DMS153 treated with DMSO at 0.1 percent for 48 hours (cell line): Measurements from ENCODE around the gene CENPVL1.
"Not testable (repeated sequence)": the region's sequence is repeated elsewhere in the genome, so short reads cannot be mapped to it uniquely, and the experiment has no call there.

ENCODE experiments used
- DNase-seq: peaks from one replicate; lab custom pipeline; 2025; ENCODE audit not compliant: unreplicated experiment; lab: John Stamatoyannopoulos, UW

Gene CENPVL1

DNA sequence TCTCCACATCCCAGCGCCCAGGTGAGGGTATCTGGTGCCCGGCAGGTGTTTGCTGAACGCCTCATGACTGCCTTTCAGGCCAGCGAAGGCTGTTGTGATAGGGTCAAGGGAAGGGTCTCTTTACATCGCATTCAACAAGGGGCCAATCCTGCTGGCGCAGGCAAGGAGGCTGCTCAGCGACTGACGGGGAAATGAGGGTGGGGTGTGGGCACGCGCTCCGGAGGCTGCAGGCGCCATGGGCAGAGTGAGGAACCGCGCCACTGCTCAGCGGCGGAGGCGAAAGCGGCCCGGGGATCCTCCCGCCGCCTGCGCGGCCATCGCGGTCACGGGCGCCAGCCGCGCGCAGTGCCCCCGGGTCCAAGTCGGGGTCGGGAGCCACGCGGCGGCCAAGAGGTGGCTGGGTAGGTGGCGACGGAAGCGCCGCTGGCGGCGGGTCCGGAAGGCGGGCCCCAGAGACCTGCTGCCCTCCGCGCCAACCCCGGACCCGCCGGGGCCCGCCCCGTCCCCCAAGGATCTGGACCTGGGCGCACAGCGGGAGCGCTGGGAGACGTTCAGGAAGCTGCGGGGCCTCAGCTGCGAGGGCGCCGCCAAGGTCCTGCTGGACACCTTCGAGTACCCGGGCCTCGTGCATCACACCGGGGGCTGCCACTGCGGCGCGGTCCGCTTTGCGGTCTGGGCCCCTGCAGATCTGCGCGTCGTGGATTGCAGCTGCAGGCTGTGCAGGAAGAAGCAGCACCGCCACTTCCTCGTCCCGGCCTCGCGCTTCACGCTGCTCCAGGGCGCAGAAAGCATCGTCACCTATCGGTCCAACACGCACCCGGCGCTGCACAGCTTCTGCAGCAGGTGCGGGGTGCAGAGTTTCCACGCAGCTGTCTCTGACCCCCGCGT is at the start of gene CENPVL1:
TSS of gene CENPVL1 (plus strand) at position 236 of the 888 bp plus-strand sequence. CDS start at position 236, 0 bp downstream.
- not testable (repeated sequence) for DNase-seq

- DNase-seq = no peak
Observed at GRCh38 chrX:51665981-51666380, 44.3 kb upstream of the CENPVL1 start.

GRCh38 chrX:51679689-51680433 is 30.5 kb upstream of the CENPVL1 start:
- not testable (repeated sequence) for DNase-seq

DNA sequence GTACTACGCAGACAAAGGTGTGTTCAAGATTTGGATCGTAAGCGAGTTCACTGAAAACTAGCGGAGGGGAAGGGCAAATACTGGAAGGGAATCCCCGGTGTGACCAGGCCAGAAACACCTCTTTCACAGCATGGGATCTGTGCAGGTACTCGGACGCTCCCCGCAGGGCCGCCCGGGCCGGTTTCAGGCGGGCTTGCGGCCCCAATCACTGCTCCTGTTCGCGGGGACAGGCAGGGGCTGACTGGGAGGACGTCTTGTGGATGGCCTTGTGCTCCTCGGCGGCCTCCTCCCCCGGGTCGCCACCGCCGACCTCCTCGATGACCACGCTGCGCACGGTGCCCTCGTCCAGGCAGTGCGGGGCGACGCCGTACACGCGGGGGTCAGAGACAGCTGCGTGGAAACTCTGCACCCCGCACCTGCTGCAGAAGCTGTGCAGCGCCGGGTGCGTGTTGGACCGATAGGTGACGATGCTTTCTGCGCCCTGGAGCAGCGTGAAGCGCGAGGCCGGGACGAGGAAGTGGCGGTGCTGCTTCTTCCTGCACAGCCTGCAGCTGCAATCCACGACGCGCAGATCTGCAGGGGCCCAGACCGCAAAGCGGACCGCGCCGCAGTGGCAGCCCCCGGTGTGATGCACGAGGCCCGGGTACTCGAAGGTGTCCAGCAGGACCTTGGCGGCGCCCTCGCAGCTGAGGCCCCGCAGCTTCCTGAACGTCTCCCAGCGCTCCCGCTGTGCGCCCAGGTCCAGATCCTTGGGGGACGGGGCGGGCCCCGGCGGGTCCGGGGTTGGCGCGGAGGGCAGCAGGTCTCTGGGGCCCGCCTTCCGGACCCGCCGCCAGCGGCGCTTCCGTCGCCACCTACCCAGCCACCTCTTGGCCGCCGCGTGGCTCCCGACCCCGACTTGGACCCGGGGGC is 28.2 kb upstream of the CENPVL1 start:
- DNase-seq = not testable (repeated sequence)

GRCh38 chrX:51682720-51683062 is 27.6 kb upstream of the CENPVL1 start, which contains the start of gene CENPVL2:
Gene CENPVL2, minus strand, starts transcription at chrX:51682831. Its CDS starts 0 bp downstream, at chrX:51682831.
- not testable (repeated sequence) for DNase-seq

- DNase-seq = no peak
Observed at GRCh38 chrX:51694254-51694653, 16.1 kb upstream of the CENPVL1 start.

GRCh38 chrX:51697397-51697796 is 12.9 kb upstream of the CENPVL1 start:
- DNase-seq = no peak

DNA sequence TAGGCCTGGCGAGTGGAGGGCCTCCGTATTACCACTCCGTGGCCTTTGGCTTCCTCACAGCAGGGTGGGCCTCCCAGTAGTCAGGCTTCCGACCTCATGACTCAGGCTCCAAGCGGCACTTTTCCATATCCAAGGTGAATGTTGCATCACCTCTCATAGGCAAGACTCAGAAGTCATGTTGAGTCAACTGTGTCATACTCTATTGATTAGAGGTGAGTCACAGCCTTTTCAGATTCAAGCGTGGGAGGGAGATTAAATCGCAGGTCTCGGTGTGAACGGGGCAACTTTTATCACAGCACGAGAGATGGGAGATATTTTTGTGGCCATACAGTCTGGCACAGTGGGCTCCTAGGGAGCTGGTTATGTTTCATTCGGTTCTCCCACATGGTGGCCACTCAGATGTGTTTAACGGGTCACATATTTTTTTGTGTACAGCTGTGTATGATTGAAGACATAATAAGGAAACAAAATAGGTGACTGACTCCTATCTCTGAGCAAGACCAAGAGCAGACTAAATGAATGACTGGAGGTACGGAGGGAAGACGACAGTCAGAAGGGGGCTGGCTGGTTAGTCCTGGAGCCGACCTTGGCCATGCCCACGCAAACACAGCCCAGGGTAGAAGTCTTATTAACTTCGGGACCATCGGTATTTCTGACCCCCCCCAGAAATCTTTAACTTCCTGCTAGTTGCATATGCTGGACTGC is 2.8 kb downstream of the CENPVL1 start:
- DNase-seq = not testable (repeated sequence)

- no peak for DNase-seq
Observed at GRCh38 chrX:51728202-51728601, 17.9 kb downstream of the CENPVL1 start.

DNA sequence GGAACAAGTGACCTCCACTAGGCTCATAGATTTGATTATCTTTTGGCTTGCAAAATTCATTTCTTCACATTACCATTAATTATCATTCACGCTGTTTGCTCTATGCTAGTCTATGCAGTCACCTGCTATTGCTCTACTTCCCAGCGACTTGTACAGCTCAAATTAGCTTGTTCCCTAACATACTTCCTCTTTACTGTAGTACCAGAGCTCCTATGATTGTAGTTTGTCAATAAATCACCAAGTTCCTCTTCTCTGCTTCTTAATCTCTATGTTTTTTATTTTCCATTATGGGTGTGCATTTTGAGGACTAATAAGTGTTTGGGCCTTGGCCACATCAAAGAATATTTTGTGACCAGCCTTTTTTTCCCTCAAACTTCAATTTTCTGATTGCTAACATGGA is 26.8 kb downstream of the CENPVL1 start:
- no peak for DNase-seq

DNA sequence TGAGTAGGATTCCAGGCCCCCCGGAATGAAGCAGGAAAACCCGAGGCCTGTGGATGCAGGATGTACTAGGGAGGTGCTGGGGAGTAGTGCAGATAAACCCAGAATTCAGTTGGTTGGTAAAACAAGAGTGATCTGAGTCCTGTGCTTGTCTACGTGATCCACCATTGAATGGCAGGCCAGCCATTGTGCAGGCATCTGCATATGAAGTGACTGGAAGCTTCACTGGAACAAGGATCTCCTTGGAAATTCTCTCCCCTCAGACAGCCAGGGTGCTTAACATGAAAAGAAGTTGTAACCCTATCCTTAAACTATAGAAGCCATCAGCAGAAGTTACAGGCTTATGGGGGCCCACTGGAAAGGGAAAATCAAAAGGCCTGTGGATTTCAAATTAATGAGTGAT is 32.3 kb downstream of the CENPVL1 start:
- DNase-seq = no peak

- DNase-seq = peak; percentile 1
Observed at GRCh38 chrX:51743179-51743957, 33.1 kb downstream of the CENPVL1 start, which contains the start of gene GSPT2. Gene GSPT2, plus strand, starts transcription at chrX:51743442. Its CDS starts 185 bp downstream, at chrX:51743627.

DNA sequence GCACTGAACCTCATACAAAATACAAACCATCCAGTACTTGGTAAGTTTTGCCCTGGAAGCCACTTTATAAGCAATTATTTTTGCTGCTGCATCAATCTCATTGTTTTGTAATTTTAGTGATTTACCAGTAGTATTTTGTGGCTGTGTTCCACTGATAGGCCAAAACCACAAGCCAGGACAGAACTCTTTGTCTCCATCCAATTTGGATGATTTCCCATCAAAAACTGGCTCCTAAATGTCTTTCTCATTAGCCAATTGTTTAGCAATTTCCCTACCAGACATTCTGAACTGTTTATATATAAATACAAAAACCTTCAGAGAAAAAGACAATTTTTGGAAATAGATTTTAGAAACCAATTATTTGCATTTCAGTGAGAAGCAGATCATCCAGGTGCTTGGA is 37.4 kb downstream of the CENPVL1 start:
- no peak for DNase-seq

DNA sequence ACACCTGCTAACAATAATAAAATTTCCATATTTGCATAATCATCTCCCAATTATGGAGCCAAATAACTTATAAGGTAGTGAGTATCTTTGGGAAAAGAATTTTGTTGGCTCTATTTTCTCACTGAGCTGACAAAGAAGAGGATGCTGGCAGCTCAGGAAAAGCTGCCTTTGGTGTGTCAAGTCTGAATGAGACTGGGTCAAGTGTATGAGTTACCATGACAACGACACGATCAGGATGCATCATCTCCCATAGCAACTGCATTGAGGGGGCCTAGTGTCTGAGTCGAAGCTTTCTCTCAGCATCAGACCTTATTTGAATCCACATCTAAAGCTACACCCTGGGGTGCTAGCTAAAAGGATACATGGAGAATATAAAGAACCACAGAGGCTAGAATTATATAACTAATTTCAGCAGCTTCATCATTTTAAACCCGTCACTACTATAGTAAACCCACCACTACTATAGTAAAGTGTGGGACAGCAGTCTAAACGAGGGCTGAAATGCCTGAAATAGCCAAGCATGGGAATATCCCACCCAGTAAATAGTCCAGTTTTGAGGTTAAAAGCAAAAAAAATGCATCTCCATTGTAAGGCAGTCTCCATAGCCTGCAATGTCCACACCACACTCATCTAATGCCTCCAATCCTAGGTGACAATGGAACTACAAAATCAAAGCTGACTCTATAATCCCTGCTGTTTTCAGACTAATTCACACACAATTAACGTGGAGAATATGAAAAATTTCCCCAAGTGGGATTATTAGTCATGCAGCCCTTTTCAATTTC is 48.9 kb downstream of the CENPVL1 start:
- DNase-seq = no peak

DNA sequence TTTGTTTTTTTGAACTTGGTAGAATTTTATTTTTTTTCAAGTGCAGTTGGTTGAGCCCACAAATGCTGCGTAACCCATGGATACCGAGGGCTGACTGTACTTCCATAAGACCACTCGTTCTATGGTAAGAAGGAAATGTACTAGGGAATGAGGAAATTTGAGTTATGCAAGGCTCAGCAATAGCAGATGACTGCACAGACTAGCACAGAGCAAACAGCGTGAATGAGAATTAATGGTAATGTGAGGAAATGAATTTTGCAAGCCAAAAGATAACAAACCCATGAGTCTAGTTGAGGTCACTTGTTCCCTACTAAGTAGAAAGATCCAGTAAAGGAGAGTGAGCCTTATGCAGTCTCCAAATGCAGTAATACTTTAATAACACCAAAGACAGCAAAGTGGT is 50.3 kb downstream of the CENPVL1 start:
- DNase-seq = no peak
